Brain microvascular endothelial cell (primary cell): ENCODE results near the gene SLC22A2.

Source experiments
- DNase-seq: peaks from one replicate; pipeline ENCODE4 v3.0.0-alpha.2; 2020
- H3K27ac ChIP-seq: fragments of 250-450 bp; sonication (Bioruptor Pico); 2 replicates; pipeline ENCODE4 v1.5.1; 2020; ENCODE audit warnings: mild to moderate bottlenecking, moderate library complexity
- H3K27me3 ChIP-seq: fragments of 250-450 bp; sonication (Bioruptor Pico); replicated peaks from 2 replicates; pipeline ENCODE4 v1.5.1; 2020; ENCODE audit warnings: mild to moderate bottlenecking
- H3K36me3 ChIP-seq: fragments of 250-450 bp; sonication (Bioruptor Pico); replicated peaks from 2 replicates; pipeline ENCODE4 v1.5.1; 2020; ENCODE audit warnings: mild to moderate bottlenecking
- H3K4me3 ChIP-seq: 2 replicates; pipeline ENCODE4 v1.5.1; 2011; ENCODE audit warnings: low read depth, mild to moderate bottlenecking, control low read depth, low read length, moderate library complexity
- in situ Hi-C: cut with HindIII; loops from 2 replicates; pipeline ENCODE4 v1.10.0; 2017; ENCODE audit warnings: low sequenced_read_pairs, low pct_ligation_motif_present
- TF ChIP-seq, protein P1 (sequence below): IDR thresholded peaks from 2 replicates; pipeline ENCODE4 v1.5.1; 2011; ENCODE audit warnings: low read depth, mild to moderate bottlenecking, moderate library complexity, low read length, control low read depth, inconsistent platforms; ENCODE audit errors: missing control alignments

SLC22A2 gene

DNA sequence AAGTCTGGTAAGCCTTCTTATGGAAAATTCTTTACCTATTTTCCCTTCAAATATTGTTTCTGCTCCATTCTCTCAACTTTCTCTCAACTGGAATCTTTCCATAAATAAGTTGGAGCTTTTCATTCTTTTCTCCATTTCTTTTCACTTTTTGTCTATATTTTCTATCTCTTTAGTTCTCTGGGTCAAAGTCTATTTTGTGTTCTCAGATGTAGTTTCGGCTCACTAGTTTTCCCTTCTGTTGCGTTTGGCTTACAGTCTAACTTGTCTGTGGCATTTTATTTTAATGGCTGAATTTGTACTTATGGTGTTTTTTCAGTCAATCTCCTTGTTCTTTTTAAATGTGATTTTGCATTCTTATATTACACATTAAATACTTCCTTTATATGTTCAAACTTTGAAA lies 14.1 kb upstream of the SLC22A2 start:
- DNase-seq, result no peak
- no peak overlapping the region for H3K4me3 ChIP-seq
- no peaks in the 10 kb centered on the region for H3K36me3 ChIP-seq
- H3K27me3 ChIP-seq, result no peaks in the 10 kb centered on the region
- H3K27ac ChIP-seq, result no peak overlapping the region
- in situ Hi-C loops, result no loop called here
- TF ChIP-seq, protein P1, sequence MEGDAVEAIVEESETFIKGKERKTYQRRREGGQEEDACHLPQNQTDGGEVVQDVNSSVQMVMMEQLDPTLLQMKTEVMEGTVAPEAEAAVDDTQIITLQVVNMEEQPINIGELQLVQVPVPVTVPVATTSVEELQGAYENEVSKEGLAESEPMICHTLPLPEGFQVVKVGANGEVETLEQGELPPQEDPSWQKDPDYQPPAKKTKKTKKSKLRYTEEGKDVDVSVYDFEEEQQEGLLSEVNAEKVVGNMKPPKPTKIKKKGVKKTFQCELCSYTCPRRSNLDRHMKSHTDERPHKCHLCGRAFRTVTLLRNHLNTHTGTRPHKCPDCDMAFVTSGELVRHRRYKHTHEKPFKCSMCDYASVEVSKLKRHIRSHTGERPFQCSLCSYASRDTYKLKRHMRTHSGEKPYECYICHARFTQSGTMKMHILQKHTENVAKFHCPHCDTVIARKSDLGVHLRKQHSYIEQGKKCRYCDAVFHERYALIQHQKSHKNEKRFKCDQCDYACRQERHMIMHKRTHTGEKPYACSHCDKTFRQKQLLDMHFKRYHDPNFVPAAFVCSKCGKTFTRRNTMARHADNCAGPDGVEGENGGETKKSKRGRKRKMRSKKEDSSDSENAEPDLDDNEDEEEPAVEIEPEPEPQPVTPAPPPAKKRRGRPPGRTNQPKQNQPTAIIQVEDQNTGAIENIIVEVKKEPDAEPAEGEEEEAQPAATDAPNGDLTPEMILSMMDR, result no peak

DNA sequence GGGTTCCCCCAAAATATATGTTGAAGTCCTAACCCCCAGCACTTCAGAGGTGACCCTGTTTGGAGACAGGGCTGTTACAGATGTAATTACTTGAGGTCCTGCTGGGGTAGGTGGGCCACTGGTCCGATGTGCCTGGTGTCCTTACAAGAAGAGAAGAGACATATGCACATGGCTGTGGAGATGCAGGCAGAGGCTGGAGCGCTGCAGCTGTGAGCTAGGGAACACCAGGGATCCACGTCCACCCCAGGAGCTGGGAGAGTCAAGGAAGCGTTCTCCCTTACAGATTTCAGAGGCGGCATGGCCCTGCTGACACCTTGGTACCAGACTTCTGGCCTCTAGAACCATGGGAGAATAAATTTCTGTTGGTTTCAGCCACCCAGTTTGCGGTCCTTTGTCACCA lies 11.7 kb upstream of the SLC22A2 start:
- Histone ChIP-seq H3K27ac (no peak overlapping the region), H3K4me3 (no peak overlapping the region), H3K27me3 (no peaks in the 10 kb centered on the region), H3K36me3 (no peaks in the 10 kb centered on the region)
- in situ Hi-C loops, result no loop called here
- no peak for DNase-seq
- TF ChIP-seq, protein P1, result no peak

DNA sequence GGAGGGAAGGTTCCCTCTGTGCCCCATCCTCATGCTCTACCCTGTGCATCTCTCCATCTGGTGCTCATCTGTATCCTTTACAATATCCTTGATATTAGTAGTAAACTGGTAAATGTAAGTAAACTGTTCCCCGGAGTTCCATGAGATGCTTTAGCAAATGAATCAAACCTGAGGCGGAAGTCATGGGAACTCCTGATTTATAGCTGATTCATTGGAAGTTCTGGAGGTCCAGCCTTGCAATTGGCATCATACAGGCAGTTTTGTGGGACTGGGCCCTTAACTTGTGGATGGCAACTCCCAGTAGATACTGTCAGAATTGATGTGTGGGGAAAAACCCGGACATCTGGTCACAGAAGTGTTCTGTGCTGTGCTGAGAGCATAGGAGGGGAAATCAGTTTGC lies 11.2 kb upstream of the SLC22A2 start:
- H3K36me3 ChIP-seq, result no peaks in the 10 kb centered on the region
- H3K27me3 ChIP-seq, result no peaks in the 10 kb centered on the region
- DNase-seq, result no peak
- in situ Hi-C loops, result no loop called here
- H3K27ac ChIP-seq, result no peak overlapping the region
- TF ChIP-seq, protein P1, result no peak
- H3K4me3 ChIP-seq, result no peak overlapping the region

DNA sequence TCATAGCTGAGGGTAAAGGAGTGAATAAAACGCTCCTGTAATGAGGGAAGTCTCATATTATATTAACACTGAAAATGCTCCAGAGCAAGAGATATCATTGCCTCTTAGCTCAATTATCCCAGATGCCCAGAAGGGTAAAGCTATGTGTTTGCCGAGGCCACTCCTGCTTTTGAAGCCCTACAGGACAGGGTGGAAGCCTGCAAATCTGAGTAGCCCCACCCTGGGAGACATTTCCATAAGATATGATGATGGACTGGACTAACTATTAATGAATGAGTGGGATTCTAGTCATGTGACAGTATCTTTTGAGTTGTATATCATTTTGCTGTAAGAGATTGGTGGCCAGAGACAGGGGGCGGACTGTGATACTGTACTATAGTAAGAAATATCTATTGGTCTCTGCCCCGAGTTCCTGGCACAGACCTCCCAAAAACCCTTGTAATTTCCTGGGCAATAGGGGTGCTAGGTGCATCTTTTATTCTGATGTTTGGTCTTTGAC lies 10.5 kb upstream of the SLC22A2 start:
- H3K36me3 ChIP-seq, result no peaks in the 10 kb centered on the region
- TF ChIP-seq, protein P1, result no peak
- H3K27ac ChIP-seq, result no peak overlapping the region
- DNase-seq, result no peak
- in situ Hi-C loops, result no loop called here
- H3K27me3 ChIP-seq, result no peaks in the 10 kb centered on the region
- no peak overlapping the region for H3K4me3 ChIP-seq

DNA sequence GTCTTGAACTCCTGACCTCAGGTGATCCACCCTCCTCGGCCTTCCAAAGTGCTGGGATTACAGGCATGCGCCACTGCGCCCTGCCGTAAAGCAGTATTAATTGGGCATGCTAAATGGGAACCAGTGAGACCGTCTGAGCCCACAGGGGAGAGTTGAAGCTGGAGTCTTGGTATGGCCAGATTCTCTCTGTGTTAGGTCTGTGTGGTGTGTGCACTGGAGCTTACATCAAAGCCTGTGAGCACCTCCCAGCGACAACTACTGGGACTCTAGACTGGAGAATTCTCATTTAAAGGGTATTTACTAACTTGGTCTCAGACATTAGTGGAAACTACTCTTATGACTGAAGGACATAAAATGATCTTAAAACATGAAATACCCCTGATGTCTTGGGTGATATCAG lies 8.5 kb upstream of the SLC22A2 start:
- Histone ChIP-seq H3K36me3 (no peaks in the 10 kb centered on the region), H3K4me3 (no peak overlapping the region), H3K27me3 (no peaks in the 10 kb centered on the region), H3K27ac (no peak overlapping the region)
- in situ Hi-C loops, result no loop called here
- TF ChIP-seq, protein P1, result no peak
- DNase-seq, result no peak

DNA sequence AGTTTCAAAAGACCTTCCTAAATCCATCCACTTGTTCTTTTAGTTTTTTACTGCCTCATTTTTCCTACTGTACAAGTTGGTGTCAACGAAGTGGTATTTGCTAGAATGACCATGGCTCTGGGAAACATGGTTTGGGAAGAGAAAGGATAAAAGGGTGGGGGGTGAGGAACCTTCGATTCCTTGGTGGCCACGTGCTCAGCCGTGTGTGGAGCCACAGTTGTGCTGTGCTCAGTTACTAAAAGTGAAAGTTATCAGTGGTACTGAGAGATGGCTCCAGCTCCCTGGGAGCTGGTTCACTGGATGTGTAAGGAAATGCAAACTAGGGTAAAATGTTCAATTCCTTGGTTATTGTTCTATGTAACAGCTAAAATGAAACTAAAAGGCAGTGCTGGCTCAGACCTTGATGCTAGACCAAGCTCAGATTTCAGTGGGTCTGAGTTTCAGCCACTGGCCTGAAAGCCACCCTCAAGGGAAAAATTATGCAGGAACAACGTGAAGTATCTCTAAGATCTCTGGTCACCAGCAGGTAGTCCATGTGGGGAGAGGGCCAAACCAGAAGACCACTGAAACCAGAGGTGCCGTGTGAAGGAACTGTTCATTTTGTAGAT lies 7.4 kb upstream of the SLC22A2 start:
- no peak for DNase-seq
- TF ChIP-seq, protein P1, result no peak
- in situ Hi-C loops, result no loop called here
- H3K4me3 ChIP-seq, result no peak overlapping the region
- H3K36me3 ChIP-seq, result no peaks in the 10 kb centered on the region
- no peak overlapping the region for H3K27ac ChIP-seq
- no peaks in the 10 kb centered on the region for H3K27me3 ChIP-seq
